HEK293 (cell line): ENCODE measurements around the gene DNASE2.

Experiments
- CTCF ChIA-PET: fragments of 350-600 bp; formaldehyde crosslinking; extraction: SDS; loops from one replicate; lab custom pipeline; 2021; ENCODE audit warnings: antibody characterized with exemption; lab: Yijun Ruan, JAX
- POLR2A ChIA-PET: fragments of 300-600 bp; formaldehyde crosslinking; extraction: SDS; loops from one replicate; lab custom pipeline; 2020; ENCODE audit warnings: antibody characterized with exemption, inconsistent platforms; lab: Yijun Ruan, JAX
- H3K27ac ChIP-seq: fragments of 200-500 bp; sonication (Bioruptor generic); 2 replicates; pipeline ENCODE4 v1.5.1; 2014; ENCODE audit warnings: low read depth, low read length, control low read depth, inconsistent platforms; ENCODE audit errors: extremely low read depth
- H3K36me3 ChIP-seq, 2 experiments: fragments of 200-500 bp in 1 of 2; sonication (Bioruptor generic) in 1 of 2; 1 replicate in 1 of 2; 2 replicates in 1 of 2; pipeline ENCODE4 v1.5.1; 2014 to 2017; ENCODE audit warnings: inconsistent platforms in 2 of 2, low read length in 2 of 2; ENCODE audit not compliant: control insufficient read depth in 2 of 2, insufficient read depth in 1 of 2
- H3K4me1 ChIP-seq: fragments of 200-500 bp; sonication (Bioruptor generic); 2 replicates; pipeline ENCODE4 v1.5.1; 2014; ENCODE audit warnings: mild to moderate bottlenecking, low read length, inconsistent platforms; ENCODE audit not compliant: control insufficient read depth, insufficient read depth
- H3K4me3 ChIP-seq: 2 replicates; pipeline ENCODE4 v1.5.1; 2011; ENCODE audit warnings: low read depth, mild to moderate bottlenecking, control low read depth, low read length, moderate library complexity
- H3K9me3 ChIP-seq: fragments of 200-500 bp; sonication (Bioruptor generic); 2 replicates; pipeline ENCODE4 v1.5.1; 2014; ENCODE audit warnings: low read depth, low read length, inconsistent platforms; ENCODE audit not compliant: control insufficient read depth, insufficient read depth
- KLF16 ChIP-seq: fragments of 450-650 bp; formaldehyde crosslinking; IDR thresholded peaks from 2 replicates; pipeline ENCODE4 v1.5.1; 2017; ENCODE audit warnings: missing biosample characterization, missing genetic modification characterization
- SP7 ChIP-seq: fragments of 450-650 bp; formaldehyde crosslinking; IDR thresholded peaks from 2 replicates; pipeline ENCODE4 v1.5.1; 2016; ENCODE audit warnings: missing biosample characterization, missing genetic modification characterization
- ZFHX2 ChIP-seq: fragments of 450-650 bp; formaldehyde crosslinking; conservative IDR thresholded peaks from 2 replicates; pipeline ENCODE4 v1.5.1; 2016; ENCODE audit warnings: missing biosample characterization, missing genetic modification characterization
- ZNF292 ChIP-seq: fragments of 450-650 bp; formaldehyde crosslinking; IDR thresholded peaks from 2 replicates; pipeline ENCODE4 v1.5.1; 2016; ENCODE audit warnings: low read depth, missing biosample characterization, missing genetic modification characterization, borderline replicate concordance
- ZNF302 ChIP-seq: fragments of 450-650 bp; formaldehyde crosslinking; IDR thresholded peaks from 2 replicates; pipeline ENCODE4 v1.5.1; 2016; ENCODE audit warnings: missing biosample characterization, missing genetic modification characterization, low read depth
- ZNF48 ChIP-seq: fragments of 450-650 bp; formaldehyde crosslinking; IDR thresholded peaks from 2 replicates; pipeline ENCODE4 v1.5.1; 2016; ENCODE audit warnings: missing biosample characterization, missing genetic modification characterization
- ZNF548 ChIP-seq: fragments of 450-650 bp; formaldehyde crosslinking; IDR thresholded peaks from 2 replicates; pipeline ENCODE4 v1.5.1; 2016; ENCODE audit warnings: missing biosample characterization, missing genetic modification characterization
- ZNF768 ChIP-seq: fragments of 450-650 bp; formaldehyde crosslinking; IDR thresholded peaks from 2 replicates; pipeline ENCODE4 v1.5.1; 2018; ENCODE audit warnings: missing biosample characterization, mild to moderate bottlenecking, missing genetic modification characterization
- ZNF776 ChIP-seq: fragments of 450-650 bp; formaldehyde crosslinking; IDR thresholded peaks from 2 replicates; pipeline ENCODE4 v1.5.0; 2017; ENCODE audit warnings: missing biosample characterization, missing genetic modification characterization, borderline replicate concordance
- ZNF791 ChIP-seq: fragments of 450-650 bp; formaldehyde crosslinking; IDR thresholded peaks from 2 replicates; pipeline ENCODE4 v1.5.1; 2016; ENCODE audit warnings: missing biosample characterization, missing genetic modification characterization
- ZNF792 ChIP-seq: fragments of 450-650 bp; formaldehyde crosslinking; IDR thresholded peaks from 2 replicates; pipeline ENCODE4 v1.5.1; 2016; ENCODE audit warnings: missing biosample characterization, missing genetic modification characterization
- TF ChIP-seq, protein P1 (sequence below): fragments of 450-650 bp; formaldehyde crosslinking; IDR thresholded peaks from 2 replicates; pipeline ENCODE4; 2016; ENCODE audit warnings: missing biosample characterization, missing genetic modification characterization
- TF ChIP-seq, protein P2 (sequence below): fragments of 450-650 bp; formaldehyde crosslinking; IDR thresholded peaks from 2 replicates; pipeline ENCODE4 v1.5.1; 2016; ENCODE audit warnings: missing biosample characterization, missing genetic modification characterization
- TF ChIP-seq, protein P3 (sequence below): fragments of 450-650 bp; formaldehyde crosslinking; IDR thresholded peaks from 2 replicates; pipeline ENCODE4 v1.5.1; 2016; ENCODE audit warnings: missing biosample characterization, missing genetic modification characterization, low read depth
- TF ChIP-seq, protein P4 (sequence below): fragments of 450-650 bp; formaldehyde crosslinking; IDR thresholded peaks from 2 replicates; pipeline ENCODE4 v1.5.1; 2016; ENCODE audit warnings: missing biosample characterization, missing genetic modification characterization
- TF ChIP-seq, protein P5 (sequence below): sonication (generic); formaldehyde crosslinking; IDR thresholded peaks from 2 replicates; pipeline ENCODE4 v1.8.1; 2022; ENCODE audit warnings: mild to moderate bottlenecking, moderate library complexity, missing genetic modification reagents
- TF ChIP-seq, protein P6 (sequence below): fragments of 450-650 bp; formaldehyde crosslinking; IDR thresholded peaks from 2 replicates; pipeline ENCODE4 v1.5.1; 2016; ENCODE audit warnings: missing biosample characterization, missing genetic modification characterization, borderline replicate concordance
- TF ChIP-seq, protein P7 (sequence below): fragments of 450-650 bp; formaldehyde crosslinking; IDR thresholded peaks from 2 replicates; pipeline ENCODE4 v1.5.1; 2016; ENCODE audit warnings: missing biosample characterization, missing genetic modification characterization, borderline replicate concordance

DNASE2 gene

DNA sequence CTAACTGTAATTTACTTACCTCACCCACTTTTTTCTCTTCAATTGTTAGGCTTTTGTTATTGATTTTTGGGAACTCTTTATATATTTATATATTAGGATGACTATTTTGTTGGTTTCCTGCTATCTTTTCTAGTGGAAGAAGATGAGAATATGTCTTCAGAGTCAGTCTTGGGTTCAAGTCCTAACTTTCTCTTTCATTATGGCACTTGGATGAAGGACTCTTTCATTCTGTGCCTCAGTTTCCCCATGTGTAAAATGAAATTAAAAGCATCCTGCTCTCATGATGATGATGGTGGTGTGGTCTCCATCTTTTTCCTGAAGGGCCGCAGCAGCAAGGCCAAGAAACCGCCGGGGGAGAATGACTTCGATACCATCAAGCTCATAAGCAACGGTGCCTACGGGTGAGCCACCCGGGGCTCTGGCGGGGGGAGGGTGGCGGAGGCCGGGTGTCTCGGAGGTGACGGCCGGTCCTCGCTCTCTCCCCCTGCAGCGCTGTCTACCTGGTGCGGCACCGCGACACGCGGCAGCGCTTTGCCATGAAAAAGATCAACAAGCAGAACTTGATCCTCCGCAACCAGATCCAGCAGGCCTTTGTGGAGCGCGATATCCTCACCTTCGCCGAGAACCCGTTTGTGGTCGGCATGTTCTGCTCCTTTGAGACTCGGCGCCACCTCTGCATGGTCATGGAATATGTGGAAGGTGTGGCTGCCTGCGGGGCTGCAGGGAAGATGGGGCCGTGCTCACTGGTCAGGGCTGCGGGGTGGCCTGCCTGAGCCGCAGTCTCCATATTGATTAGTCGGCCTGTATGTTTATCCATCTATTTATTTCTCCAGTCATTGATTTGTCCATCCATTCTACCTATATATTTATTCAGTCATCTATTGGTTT, 23.0 kb downstream of the DNASE2 start (continued):
- TF ChIP-seq ZFHX2 (tag by site-specific recombination) = no peak
- TF ChIP-seq, protein P1, sequence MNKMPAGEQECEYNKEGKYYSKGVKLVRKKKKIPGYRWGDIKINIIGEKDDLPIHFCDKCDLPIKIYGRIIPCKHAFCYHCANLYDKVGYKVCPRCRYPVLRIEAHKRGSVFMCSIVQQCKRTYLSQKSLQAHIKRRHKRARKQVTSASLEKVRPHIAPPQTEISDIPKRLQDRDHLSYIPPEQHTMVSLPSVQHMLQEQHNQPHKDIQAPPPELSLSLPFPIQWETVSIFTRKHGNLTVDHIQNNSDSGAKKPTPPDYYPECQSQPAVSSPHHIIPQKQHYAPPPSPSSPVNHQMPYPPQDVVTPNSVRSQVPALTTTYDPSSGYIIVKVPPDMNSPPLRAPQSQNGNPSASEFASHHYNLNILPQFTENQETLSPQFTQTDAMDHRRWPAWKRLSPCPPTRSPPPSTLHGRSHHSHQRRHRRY (tag by site-specific recombination) = no peak
- no peak for TF ChIP-seq ZNF302 (tag by site-specific recombination)
- TF ChIP-seq ZNF776 = no peak
- TF ChIP-seq, all 188 proteins: peak for 0

DNA sequence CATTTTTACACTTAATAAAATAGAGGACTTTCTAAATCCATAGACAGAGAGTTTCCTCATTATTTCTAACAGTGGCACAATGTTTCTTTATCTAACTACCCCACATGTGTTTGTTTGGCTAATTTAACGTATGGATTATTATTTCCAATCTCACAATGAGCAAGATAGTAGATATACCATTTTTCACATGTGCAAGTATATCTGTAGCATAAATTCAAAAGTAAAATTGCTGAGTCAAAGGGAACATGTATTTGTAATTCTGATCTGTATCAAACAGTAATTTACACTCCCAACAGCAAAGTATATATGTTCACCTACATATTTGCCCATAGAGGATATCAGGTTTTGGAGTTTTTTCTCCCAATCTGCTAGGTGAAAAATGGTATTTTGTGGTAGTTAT, 24.6 kb downstream of the DNASE2 start:
- CTCF ChIA-PET = interaction anchor here (0.5 to 1.4 kb wide), 2 partner anchors 9 to 68 kb away, joined by 3 read pairs; no protein-coding TSS in a partner anchor
- H3K4me3 ChIP-seq = no peak overlapping the region
- H3K27ac ChIP-seq = no peak overlapping the region
- POLR2A ChIA-PET = no interaction called here
- no peaks in the 10 kb centered on the region; a peak in 1 of 3 replicates for H3K36me3 ChIP-seq
- H3K4me1 ChIP-seq = no peaks in the 10 kb centered on the region
- H3K9me3 ChIP-seq = no peaks in the 10 kb centered on the region
- TF ChIP-seq ZNF792 (tag by site-specific recombination) (no peak), ZNF292 (tag by site-specific recombination) (no peak), ZNF768 (tag by site-specific recombination) (no peak), ZNF791 (tag by site-specific recombination) (no peak), SP7 (tag by site-specific recombination) (no peak), KLF16 (tag by site-specific recombination) (no peak), ZNF548 (tag by site-specific recombination) (no peak), ZNF48 (no peak)
- TF ChIP-seq, protein P2, sequence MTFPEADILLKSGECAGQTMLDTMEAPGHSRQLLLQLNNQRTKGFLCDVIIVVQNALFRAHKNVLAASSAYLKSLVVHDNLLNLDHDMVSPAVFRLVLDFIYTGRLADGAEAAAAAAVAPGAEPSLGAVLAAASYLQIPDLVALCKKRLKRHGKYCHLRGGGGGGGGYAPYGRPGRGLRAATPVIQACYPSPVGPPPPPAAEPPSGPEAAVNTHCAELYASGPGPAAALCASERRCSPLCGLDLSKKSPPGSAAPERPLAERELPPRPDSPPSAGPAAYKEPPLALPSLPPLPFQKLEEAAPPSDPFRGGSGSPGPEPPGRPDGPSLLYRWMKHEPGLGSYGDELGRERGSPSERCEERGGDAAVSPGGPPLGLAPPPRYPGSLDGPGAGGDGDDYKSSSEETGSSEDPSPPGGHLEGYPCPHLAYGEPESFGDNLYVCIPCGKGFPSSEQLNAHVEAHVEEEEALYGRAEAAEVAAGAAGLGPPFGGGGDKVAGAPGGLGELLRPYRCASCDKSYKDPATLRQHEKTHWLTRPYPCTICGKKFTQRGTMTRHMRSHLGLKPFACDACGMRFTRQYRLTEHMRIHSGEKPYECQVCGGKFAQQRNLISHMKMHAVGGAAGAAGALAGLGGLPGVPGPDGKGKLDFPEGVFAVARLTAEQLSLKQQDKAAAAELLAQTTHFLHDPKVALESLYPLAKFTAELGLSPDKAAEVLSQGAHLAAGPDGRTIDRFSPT = no peak
- TF ChIP-seq, protein P3, sequence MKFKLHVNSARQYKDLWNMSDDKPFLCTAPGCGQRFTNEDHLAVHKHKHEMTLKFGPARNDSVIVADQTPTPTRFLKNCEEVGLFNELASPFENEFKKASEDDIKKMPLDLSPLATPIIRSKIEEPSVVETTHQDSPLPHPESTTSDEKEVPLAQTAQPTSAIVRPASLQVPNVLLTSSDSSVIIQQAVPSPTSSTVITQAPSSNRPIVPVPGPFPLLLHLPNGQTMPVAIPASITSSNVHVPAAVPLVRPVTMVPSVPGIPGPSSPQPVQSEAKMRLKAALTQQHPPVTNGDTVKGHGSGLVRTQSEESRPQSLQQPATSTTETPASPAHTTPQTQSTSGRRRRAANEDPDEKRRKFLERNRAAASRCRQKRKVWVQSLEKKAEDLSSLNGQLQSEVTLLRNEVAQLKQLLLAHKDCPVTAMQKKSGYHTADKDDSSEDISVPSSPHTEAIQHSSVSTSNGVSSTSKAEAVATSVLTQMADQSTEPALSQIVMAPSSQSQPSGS (tag by site-specific recombination) = no peak
- TF ChIP-seq, protein P4, sequence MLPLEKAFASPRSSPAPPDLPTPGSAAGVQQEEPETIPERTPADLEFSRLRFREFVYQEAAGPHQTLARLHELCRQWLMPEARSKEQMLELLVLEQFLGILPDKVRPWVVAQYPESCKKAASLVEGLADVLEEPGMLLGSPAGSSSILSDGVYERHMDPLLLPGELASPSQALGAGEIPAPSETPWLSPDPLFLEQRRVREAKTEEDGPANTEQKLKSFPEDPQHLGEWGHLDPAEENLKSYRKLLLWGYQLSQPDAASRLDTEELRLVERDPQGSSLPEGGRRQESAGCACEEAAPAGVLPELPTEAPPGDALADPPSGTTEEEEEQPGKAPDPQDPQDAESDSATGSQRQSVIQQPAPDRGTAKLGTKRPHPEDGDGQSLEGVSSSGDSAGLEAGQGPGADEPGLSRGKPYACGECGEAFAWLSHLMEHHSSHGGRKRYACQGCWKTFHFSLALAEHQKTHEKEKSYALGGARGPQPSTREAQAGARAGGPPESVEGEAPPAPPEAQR (tag by site-specific recombination) = no peak
- TF ChIP-seq, protein P5, sequence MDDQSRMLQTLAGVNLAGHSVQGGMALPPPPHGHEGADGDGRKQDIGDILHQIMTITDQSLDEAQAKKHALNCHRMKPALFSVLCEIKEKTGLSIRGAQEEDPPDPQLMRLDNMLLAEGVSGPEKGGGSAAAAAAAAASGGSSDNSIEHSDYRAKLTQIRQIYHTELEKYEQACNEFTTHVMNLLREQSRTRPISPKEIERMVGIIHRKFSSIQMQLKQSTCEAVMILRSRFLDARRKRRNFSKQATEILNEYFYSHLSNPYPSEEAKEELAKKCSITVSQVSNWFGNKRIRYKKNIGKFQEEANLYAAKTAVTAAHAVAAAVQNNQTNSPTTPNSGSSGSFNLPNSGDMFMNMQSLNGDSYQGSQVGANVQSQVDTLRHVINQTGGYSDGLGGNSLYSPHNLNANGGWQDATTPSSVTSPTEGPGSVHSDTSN (CRISPR knock-in tag) = no peak
- TF ChIP-seq, protein P6, sequence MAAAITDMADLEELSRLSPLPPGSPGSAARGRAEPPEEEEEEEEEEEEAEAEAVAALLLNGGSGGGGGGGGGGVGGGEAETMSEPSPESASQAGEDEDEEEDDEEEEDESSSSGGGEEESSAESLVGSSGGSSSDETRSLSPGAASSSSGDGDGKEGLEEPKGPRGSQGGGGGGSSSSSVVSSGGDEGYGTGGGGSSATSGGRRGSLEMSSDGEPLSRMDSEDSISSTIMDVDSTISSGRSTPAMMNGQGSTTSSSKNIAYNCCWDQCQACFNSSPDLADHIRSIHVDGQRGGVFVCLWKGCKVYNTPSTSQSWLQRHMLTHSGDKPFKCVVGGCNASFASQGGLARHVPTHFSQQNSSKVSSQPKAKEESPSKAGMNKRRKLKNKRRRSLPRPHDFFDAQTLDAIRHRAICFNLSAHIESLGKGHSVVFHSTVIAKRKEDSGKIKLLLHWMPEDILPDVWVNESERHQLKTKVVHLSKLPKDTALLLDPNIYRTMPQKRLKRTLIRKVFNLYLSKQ = no peak
- TF ChIP-seq, protein P7, sequence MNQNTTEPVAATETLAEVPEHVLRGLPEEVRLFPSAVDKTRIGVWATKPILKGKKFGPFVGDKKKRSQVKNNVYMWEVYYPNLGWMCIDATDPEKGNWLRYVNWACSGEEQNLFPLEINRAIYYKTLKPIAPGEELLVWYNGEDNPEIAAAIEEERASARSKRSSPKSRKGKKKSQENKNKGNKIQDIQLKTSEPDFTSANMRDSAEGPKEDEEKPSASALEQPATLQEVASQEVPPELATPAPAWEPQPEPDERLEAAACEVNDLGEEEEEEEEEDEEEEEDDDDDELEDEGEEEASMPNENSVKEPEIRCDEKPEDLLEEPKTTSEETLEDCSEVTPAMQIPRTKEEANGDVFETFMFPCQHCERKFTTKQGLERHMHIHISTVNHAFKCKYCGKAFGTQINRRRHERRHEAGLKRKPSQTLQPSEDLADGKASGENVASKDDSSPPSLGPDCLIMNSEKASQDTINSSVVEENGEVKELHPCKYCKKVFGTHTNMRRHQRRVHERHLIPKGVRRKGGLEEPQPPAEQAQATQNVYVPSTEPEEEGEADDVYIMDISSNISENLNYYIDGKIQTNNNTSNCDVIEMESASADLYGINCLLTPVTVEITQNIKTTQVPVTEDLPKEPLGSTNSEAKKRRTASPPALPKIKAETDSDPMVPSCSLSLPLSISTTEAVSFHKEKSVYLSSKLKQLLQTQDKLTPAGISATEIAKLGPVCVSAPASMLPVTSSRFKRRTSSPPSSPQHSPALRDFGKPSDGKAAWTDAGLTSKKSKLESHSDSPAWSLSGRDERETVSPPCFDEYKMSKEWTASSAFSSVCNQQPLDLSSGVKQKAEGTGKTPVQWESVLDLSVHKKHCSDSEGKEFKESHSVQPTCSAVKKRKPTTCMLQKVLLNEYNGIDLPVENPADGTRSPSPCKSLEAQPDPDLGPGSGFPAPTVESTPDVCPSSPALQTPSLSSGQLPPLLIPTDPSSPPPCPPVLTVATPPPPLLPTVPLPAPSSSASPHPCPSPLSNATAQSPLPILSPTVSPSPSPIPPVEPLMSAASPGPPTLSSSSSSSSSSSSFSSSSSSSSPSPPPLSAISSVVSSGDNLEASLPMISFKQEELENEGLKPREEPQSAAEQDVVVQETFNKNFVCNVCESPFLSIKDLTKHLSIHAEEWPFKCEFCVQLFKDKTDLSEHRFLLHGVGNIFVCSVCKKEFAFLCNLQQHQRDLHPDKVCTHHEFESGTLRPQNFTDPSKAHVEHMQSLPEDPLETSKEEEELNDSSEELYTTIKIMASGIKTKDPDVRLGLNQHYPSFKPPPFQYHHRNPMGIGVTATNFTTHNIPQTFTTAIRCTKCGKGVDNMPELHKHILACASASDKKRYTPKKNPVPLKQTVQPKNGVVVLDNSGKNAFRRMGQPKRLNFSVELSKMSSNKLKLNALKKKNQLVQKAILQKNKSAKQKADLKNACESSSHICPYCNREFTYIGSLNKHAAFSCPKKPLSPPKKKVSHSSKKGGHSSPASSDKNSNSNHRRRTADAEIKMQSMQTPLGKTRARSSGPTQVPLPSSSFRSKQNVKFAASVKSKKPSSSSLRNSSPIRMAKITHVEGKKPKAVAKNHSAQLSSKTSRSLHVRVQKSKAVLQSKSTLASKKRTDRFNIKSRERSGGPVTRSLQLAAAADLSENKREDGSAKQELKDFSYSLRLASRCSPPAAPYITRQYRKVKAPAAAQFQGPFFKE (tag by site-specific recombination) = no peak
